ENCODE measurements around the gene FHOD3.
"Not testable (repeated sequence)": the region's sequence is repeated elsewhere in the genome, so short reads cannot be mapped to it uniquely, and the experiment has no call there.

Gene FHOD3

DNA sequence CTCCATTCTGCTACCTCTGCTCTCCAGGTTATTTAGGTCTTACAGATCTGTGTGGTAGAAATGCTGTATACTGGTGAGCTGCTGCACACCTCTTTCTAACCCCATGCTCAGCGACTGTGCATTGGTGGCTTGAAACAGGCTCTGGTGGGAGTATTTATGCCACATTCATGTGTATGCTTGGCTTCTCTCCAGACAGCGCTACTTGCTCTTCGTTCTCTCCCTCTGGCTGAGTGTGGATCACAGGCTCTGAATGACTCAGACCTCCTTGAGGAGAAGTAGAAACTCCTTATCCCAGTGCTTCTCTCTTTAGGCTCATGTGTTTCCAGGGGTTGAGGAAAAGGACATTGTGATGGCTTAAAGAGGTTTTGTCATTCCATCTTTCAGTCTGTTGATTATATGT lies 54.9 kb downstream of the FHOD3 start:
- no peak for DNase-seq

DNA sequence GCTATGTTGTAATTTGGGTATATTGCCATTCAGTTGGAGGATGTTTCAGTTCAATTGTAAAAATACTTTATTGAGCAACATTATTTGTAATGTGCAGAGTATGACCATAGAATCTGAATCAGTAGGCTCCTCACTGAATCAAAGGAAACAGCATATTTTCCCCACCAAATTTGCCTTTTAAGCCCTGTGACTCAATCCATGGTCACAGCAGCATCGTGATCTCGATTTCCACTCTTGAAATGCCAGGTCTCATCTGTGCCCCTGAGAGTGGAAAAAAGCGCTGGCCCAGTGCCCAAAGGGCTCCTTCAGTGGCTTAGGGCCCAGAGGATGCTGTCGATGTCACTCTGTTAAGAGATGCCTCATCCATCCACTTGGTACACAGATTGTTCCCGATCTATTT lies 57.5 kb downstream of the FHOD3 start:
- DNase-seq, result no peak

DNA sequence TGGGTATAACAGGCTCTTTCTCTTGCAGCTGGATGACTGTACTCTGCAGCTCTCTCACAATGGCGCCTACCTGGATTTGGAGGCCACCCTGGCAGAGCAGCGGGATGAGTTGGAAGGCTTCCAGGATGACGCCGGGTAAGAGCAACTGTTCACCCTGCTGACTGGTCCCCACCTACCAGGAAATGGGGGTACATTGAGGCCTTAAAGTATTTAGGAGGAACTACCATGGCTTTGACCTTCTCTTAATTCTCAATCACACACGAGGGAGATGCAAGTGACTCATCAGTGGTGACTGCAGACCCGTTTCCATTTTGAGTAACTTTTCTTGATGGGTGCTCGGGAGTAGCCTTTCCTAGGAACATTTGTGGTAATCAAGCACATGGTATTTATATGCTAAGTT lies 58.0 kb downstream of the FHOD3 start:
- no peak for DNase-seq

DNA sequence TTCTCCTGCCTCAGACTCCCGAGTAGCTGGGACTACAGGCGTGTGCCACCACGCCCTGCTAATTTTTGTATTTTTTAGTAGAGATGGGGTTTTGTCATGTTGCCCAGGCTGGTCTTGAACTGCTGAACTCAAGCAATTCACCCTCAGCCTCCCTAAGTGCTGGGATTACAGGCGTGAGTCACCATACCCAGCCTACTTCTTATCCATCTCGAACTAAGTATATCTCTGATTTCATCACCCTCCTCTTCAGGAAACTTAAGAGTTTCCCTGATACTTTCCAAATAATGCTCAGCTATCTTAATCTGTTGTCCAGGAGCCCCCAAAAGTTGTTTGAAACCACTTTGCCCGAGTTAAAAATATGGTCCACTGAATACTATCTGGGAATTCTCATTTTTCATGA lies 59.2 kb downstream of the FHOD3 start:
- DNase-seq, result not testable (repeated sequence)

DNA sequence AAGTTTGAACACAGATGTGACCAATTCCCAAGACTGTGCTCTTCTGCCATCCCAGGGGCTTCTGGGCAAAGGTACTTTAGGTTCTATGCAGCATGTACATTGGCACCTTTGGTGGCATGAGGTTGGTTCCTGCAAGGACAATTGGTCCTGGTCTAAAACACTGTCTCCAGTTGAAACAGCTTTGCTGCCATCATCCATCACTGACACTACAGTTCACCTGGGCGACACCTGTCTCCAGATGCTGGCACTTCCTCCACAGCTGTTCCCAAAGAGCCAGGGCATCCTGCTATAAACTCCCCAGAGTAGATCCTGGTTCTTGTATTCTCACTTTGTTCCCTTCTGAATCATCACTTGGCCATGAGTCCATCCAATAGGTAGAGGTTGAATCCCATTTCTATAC lies 60.6 kb downstream of the FHOD3 start:
- no peak for DNase-seq

DNA sequence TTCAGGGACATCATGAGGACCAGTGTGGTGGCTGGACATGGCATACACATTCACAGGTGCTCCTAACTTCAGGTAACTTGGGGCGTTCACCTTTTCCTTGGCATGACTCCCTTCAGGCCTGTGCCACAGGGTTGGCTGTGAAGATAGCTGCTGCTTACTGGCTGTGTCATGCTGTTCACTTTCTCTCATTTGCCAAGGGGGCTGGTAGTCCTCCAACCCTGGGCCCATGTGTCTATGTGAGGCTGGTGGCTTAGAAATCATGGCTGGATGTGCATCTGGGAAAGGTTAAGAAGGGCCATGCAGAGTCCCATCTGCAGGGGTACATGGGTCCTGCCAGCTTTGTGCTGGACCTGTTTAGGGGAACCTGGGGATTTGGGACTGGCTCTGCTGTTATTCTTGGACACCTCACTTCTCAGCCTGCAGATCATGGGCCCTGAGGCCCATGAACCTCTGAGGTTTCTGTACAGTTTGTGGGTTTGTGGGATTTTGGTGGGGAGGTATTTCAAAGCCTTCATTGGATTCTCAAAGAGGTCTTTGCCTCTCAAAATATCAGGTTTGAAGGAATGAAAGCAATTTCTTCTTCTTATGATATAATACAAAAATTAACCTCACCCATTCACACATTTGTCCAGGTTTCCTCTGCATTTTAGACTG lies 62.9 kb downstream of the FHOD3 start:
- DNase-seq, result no peak

DNA sequence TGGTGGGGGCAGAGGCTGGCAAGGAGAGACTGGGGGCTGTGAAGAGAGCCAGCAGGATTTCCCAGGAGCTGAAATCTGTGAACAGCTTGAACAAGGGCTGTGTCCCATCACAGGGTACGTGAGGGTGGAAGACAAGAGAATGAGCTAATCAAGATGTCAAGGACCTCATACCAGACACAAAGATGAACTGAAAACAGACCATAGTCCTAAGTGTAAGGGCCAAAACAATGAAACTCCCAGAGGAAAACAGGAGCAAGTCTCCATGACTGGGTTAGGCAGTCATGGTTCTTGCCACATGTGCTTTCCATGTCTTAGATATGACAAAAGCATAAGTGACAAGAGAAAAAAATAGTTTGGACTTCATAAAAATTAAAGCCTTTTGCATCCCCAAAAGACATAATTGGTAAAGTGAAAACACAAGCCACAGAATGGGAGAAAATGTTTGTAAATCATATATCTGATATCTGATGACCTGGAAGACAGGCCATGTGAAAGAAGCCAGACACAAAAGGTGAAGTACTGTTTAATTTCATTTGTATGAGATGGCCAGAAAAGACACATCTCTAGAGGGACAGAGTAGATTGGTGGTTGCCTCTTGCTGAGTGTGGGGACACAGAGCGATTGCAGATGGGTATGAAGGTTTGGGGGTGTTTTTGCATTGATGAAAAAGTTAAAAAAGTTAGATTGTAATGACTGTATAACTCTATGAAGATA lies 67.6 kb downstream of the FHOD3 start:
- DNase-seq, result no peak

DNA sequence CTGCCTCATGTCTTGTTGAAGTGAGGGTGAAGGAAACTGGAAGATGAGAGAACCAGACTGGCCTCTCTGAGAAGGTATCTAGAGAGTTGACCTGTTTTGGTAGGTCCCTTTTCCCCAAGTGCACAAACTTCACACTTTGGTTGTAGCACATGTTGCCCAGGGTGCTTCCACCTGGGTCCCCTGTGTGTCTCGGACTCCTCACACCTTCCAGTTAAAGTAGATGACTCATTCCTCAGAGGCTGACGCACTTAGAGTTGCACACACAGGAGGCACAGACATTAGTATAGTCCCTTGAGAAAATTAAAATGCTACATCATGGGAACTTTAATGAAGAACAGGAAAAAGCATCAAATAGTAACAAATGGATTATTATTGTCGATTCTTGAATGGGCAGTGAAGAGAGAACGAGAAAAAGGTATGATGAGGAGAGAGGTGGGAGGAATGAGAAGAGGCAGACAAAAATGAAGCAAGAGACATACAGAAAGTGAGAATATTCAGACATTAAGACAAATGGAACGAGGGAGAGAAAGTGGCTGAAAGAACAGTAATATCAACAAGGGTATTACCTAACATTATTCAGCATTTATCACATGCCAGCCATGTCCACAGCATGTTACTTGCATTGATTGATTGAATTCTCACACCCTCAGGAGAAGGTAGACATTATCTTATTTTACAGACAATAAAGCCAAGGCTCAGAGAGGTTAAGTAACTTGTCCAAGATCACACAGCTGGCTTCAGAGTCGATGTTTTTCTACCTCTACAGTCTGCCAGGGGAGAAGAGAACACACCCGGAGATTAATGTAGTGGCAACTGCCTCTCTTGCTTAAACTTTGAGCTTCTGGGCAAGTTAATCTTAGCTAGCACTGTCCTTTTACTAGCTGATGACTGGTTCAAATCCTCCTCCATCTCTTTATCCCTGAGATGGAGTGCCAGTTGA lies 68.6 kb downstream of the FHOD3 start:
- DNase-seq, result no peak

DNA sequence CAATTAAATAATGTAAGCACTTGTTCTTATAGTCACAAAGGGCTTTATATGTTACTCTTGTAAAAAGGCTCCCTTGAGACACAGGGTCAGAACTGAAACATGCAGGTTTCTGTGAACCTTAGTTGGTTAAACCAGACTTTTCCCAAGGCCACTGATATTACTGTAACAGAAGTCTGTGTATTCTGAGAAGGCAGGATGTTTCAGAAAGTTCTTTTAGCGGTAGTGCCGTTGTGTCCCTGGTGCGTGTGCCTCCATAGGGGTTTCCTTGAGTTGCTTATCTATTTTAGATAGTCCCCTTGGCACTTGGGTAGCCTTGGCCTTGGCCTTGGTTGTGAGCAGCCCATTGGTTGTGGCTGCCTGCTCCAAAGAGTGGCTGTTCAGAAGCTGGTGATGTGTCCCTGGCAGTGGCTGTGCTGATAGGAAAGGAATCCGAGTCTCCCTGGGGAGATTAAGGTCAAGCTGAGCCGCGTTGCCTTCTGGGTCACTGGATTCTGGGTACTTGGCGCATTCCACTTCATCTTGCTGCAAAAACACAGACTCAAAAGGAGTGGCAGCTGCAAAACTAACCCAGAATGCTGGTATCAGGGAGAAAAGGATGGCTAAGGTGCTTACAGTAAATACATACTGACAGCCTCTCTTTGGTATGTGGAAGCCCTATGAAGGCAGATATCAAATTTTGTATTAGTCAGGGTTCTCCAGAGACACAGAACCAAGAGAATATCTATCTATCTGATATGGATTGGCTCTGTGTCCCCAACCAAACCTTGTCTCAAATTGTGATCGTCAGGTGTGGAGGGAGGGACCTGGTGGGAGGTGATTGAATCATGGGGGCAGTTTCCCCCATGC lies 69.7 kb downstream of the FHOD3 start:
- DNase-seq, result no peak

DNA sequence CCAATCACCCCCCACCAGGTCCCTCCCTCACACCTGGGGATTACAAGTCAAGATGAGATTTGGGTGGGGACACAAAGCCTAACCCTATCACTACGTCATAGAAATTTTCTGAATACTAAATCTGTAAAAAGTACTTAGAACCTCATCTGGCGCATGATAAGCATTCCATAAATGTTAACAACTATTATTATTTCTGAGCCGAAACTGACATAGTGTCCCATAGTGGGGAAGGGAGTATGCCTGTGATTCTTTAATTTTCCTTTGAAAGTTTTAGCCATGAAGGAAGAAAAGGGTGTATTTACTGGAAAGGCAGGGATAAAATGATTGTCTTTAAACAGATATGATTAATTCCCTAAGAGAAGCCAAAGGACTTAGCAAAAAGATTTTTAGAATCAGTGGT lies 71.4 kb downstream of the FHOD3 start:
- no peak for DNase-seq

DNA sequence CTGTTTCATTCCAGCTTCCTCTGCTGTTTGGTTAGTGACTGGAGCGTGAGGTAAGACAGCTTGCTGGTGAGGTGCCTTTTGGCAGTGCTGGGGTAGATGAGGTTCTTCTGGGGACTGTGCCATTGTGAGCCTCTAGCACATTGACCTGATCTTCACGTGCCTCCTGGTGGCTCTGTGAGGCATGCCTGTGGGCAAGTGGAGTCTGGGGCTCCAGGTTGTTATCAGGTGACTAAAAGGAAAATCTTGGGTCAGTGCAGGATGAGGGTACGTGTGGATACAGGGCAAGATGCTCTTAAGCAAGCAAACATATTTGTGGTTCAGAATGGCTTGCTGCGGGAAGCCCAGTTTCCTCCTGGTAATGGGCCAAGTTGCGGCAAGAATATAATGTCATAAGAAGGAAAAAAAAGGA lies 75.4 kb downstream of the FHOD3 start:
- DNase-seq, result no peak

DNA sequence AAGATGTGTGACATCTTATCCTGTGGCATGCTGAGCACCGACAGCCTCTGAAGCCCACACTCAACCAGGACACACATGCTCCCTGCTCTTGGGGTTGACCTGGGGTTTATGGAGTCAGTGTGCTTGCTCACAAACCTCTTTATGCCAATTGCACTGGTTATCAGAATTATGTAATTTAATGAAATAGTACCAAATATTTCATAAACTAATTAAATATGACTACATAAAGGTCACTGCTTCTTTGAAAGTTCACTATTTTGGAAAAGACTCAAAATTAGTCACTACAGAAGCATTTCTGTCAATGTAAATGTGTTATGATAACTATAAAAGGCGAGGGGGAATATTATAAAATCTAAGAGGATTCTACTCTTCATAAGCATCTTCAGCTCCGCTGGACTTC lies 76.7 kb downstream of the FHOD3 start:
- DNase-seq, result no peak

DNA sequence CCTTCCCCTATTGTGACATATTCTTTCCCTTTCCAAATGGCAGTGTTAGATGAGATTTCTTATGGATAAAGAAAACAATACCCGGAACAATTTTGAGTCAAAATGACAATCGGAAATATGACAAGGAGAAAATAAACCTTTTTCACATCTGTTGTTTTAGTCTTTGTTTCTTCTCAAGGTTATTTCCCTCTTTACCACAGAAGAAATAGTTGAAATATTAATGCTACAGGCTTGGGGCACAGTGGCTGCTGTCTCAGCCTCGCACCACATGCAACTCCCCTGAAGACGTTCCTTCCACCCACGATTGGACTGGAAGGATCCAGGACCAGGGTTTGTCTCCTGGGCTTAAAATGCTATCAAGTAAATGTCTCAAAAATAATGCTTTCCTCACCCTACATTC lies 77.6 kb downstream of the FHOD3 start:
- DNase-seq, result no peak

DNA sequence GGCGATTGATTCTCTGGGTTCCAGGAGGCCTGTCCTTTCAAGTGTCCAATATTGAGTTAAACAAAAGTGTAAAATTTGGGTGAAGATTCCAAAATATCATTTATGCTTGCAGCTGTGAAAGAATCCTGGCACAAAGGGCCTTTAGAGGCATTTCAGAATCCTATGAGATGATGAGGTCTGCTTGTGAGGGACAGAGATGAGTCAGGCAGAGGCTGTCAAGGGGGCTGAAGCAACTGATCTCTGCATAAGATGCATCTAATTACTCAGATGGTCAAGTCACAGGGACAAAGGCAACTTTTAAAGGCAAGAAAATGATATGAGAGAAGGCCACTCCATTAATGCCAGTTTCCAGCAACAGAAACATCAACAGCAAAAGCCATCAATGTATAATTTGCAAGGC lies 78.8 kb downstream of the FHOD3 start:
- DNase-seq, result no peak

DNA sequence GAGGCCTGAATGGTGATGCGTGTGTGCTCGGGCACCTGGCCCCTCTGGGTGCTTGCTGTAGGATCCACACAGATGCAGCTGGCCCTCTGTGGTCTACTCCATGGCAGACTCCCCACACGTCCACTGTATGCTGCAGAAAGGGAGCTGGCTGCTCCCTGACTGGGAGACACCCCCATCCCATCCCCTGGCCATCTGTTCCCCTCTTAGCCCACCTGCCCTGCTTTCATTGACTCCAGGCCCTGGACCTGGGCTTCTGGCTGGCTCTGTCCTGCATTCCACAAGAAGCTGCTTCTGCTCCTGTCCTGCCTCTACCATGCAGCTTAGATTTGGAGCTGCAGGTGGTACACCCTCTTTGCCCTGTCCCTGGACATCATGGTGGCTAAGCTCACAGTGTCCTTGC lies 80.1 kb downstream of the FHOD3 start:
- DNase-seq, result no peak

DNA sequence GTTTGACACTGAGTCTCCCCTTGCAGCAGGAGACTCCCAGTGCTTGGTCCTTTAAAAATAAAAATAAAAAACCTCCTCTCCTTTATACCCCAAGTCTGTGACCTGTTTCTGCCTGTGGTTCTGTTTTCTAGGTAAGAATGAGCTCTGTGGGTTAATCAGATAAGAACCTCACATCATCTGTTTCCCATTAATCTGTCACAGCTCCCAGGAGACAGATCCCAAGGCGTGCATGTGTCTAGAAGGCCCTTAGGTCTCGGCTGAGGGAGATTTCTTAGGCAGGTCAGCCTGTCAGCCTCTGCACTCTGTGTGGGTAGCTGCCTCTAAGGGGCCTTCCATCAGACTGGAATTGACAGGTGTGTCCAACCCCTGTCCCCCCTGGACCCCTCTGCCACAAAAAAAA lies 80.7 kb downstream of the FHOD3 start:
- no peak for DNase-seq

DNA sequence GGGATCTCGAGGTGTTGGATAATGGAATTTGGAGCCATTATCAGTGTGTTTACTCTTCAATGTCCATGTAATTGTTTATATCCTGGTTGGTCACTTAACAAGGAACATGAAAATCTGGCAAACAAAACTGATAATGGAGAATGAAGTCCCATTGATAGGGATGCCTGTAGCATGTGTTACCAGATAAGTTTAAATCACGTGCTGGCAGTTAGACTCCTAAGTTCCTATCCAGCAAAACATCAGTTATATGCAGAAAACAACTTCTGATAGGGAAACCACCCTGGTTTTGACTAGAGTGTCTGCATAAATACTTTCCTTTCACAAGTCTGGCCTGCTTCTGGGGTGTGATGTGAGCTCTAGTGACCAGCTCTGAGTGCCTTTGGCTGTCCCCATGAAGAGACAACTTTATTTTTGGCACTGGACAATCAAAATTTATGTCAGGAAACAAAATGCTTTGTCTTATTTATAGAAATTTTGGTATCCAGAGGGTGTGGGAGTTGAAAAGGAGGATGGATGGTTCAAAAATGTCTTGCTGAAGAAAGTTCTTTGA lies 82.0 kb downstream of the FHOD3 start:
- no peak for DNase-seq

DNA sequence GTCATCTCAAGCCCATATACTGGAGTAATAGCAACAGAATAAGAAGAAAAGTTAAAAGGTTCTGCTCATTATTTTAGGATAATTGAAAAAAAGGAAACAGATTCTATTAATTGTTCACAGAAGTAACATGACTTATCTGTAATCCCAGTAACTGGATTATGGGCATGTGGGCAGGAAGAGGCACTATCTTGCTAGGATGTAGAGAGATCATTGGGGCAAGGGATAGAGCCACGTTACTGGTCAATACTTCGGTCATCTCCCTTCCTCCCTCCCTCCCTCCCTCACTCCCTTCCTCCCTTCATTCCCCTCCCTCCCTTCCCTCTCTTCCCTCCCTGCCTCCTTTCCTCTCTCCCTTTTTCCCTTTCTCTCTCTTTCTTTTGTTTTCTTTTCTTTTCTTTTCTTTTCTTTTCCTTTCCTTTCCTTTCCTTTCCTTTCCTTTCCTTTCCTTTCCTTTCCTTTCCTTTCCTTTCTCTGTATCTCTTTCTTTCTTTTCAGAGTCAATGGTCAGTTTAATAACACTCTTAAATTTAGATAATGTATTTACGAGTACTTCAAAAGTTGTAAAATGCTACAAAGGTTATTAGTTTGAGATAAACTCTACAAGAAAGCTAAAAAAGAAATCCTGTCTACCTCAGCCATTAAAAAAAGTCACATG lies 82.8 kb downstream of the FHOD3 start:
- no peak for DNase-seq

DNA sequence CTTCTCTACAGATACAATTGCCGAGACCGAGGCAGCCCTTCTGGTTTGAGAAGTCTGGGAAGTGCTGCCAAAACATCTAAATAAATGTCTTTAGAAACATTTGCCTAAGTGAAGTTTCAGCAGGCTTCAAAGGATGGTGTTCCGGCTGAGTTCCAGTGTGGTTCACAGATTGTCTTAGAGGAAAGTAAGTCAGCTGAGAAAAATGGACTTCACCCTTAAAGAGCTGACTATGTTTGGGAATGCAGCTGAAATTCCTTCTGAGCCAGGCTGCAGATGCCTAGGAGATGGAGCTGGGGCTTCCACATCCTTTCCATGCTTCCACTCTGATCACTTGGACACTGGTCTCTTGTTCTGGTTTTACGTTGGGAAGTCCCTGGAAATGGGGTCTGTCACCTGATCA lies 83.6 kb downstream of the FHOD3 start:
- DNase-seq, result no peak

DNA sequence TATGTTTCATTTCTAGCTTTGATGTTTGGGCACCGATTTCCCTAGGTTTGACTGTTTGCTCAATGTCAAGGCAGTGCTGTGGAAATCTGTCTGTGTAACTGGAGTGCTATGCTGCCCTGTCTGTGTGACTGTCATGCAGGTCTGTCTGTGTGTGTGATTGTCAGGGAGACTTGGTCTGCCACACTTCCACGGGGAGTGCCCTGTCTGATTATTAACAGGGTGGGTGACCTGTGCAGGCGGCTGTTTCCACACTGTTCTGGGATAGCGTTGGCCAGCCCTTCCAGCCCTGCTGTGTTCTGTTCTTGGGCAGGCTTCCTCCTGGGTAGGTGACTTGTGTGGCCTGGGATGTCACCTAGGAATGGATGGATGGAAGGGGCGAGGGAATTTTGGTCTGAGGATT lies 85.3 kb downstream of the FHOD3 start:
- DNase-seq, result no peak

DNA sequence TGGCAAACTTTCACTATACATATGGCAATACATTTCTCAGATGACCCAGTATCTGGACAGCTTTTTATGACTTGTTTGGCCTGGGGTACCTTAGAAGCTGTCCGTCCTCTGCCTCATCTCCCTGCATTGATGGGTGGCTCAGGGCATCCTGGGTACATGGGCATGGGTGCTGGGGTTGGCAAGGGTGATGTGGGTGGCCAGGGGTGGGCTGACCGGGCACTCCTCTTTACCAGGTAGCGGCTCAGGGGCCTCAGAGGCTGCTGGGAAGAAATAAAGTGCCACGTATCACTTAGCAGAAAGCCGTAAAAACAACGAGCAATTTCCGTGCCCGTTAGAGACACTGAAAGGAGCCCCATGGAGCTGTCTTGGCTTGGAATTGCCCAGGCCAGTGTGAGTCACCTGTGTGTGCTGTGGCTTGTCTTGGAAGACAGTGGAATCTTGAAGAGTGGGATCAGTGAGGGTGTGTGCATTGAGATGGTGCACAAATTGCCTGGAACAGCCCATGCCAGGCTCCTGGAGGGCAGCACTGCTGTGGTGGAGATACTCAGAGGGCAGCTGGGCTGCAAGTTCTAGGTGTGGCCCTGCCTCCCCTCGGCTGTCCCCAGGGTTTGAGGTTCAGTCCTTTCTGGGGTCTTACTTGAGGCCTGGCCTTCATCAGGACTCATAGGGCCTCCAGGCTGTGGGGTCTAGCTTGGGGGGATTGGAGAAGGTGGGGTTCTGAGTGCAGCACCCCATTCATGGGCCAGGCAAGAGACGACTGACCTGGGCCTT lies 88.8 kb downstream of the FHOD3 start:
- DNase-seq, result no peak
